HS-5 (cell line): ENCODE data around the gene PKDREJ.

ENCODE experiments used
- DNase-seq: peaks from one replicate; pipeline ENCODE4 v3.0.0-alpha.2; 2012; ENCODE audit warnings: low read depth

The PKDREJ gene

GRCh38 chr22:46239261-46240048 is 23.7 kb downstream of the PKDREJ start:
- no peak for DNase-seq

- DNase-seq = no peak
Observed at GRCh38 chr22:46238541-46238940, 24.6 kb downstream of the PKDREJ start.

GRCh38 chr22:46237453-46238124 is 25.6 kb downstream of the PKDREJ start:
- DNase-seq = no peak

GRCh38 chr22:46234969-46235368 is 28.2 kb downstream of the PKDREJ start:
- DNase-seq = no peak

- DNase-seq = no peak
Observed at GRCh38 chr22:46233231-46233630, 29.9 kb downstream of the PKDREJ start.

GRCh38 chr22:46230262-46230901 is 32.8 kb downstream of the PKDREJ start:
- no peak for DNase-seq

- DNase-seq = no peak
Observed at GRCh38 chr22:46229701-46230100, 33.4 kb downstream of the PKDREJ start.

- DNase-seq = no peak
Observed at GRCh38 chr22:46226577-46226976, 36.6 kb downstream of the PKDREJ start.

GRCh38 chr22:46225631-46226030 is 37.5 kb downstream of the PKDREJ start:
- DNase-seq = no peak

GRCh38 chr22:46224898-46225290 is 38.2 kb downstream of the PKDREJ start:
- DNase-seq = no peak

- DNase-seq = no peak
Observed at GRCh38 chr22:46224044-46224897, 38.9 kb downstream of the PKDREJ start.

GRCh38 chr22:46220921-46221320 is 42.2 kb downstream of the PKDREJ start:
- DNase-seq = no peak

GRCh38 chr22:46219636-46220035 is 43.5 kb downstream of the PKDREJ start:
- DNase-seq = no peak

- DNase-seq = no peak
Observed at GRCh38 chr22:46214616-46215015, 48.5 kb downstream of the PKDREJ start.

GRCh38 chr22:46214149-46214548 is 49.0 kb downstream of the PKDREJ start:
- DNase-seq = no peak

- no peak for DNase-seq
Observed at GRCh38 chr22:46213052-46213451, 50.1 kb downstream of the PKDREJ start.

GRCh38 chr22:46212195-46212594 is 50.9 kb downstream of the PKDREJ start:
- no peak for DNase-seq

- no peak for DNase-seq
Observed at GRCh38 chr22:46209262-46209661, 53.9 kb downstream of the PKDREJ start.
